NCI-H345 treated with DMSO at 0.1 percent for 48 hours (cell line): ENCODE measurements around the gene PAQR8.
A peak's percentile ranks its signal among the peaks of the same experiment; 100 is the strongest.
"Not testable (repeated sequence)": the region's sequence is repeated elsewhere in the genome, so short reads cannot be mapped to it uniquely, and the experiment has no call there.

ENCODE experiments used
- DNase-seq: peaks from one replicate; lab custom pipeline; 2025; ENCODE audit not compliant: unreplicated experiment; lab: John Stamatoyannopoulos, UW

Gene PAQR8

GRCh38 chr6:52375780-52376556 lies 14.0 kb downstream of the PAQR8 start:
- no peak for DNase-seq

GRCh38 chr6:52376763-52377162 lies 14.8 kb downstream of the PAQR8 start:
- DNase-seq, result no peak

GRCh38 chr6:52377538-52378221 lies 15.7 kb downstream of the PAQR8 start:
- no peak for DNase-seq

- DNase-seq, result no peak
Observed at GRCh38 chr6:52381249-52381648, 19.3 kb downstream of the PAQR8 start.

- no peak for DNase-seq
Observed at GRCh38 chr6:52384145-52384766, 22.3 kb downstream of the PAQR8 start.

- no peak for DNase-seq
Observed at GRCh38 chr6:52385074-52385473, 23.1 kb downstream of the PAQR8 start.

GRCh38 chr6:52388119-52388518 lies 26.2 kb downstream of the PAQR8 start:
- DNase-seq, result not testable (repeated sequence)

- no peak for DNase-seq
Observed at GRCh38 chr6:52388790-52389189, 26.8 kb downstream of the PAQR8 start.

- no peak for DNase-seq
Observed at GRCh38 chr6:52389264-52389625, 27.3 kb downstream of the PAQR8 start.

GRCh38 chr6:52389626-52390360 lies 27.8 kb downstream of the PAQR8 start:
- DNase-seq, result no peak

GRCh38 chr6:52390361-52390727 lies 28.4 kb downstream of the PAQR8 start:
- DNase-seq, result no peak

GRCh38 chr6:52391599-52391998 lies 29.6 kb downstream of the PAQR8 start:
- no peak for DNase-seq

GRCh38 chr6:52392944-52393343 lies 31.0 kb downstream of the PAQR8 start:
- no peak for DNase-seq

GRCh38 chr6:52393780-52394179 lies 31.8 kb downstream of the PAQR8 start:
- no peak for DNase-seq

GRCh38 chr6:52394251-52394666 lies 32.3 kb downstream of the PAQR8 start:
- DNase-seq, result no peak

GRCh38 chr6:52395969-52396368 lies 34.0 kb downstream of the PAQR8 start:
- DNase-seq, result no peak

- DNase-seq, result peak; percentile 22
Observed at GRCh38 chr6:52399511-52400312, 37.8 kb downstream of the PAQR8 start.

- no peak for DNase-seq
Observed at GRCh38 chr6:52400313-52401041, 38.5 kb downstream of the PAQR8 start.

- no peak for DNase-seq
Observed at GRCh38 chr6:52403086-52403485, 41.1 kb downstream of the PAQR8 start.

- no peak for DNase-seq
Observed at GRCh38 chr6:52403627-52404026, 41.7 kb downstream of the PAQR8 start.
